GM12878 (cell line): ENCODE results near the gene GZMA. TPM values are rescaled to one million over a fixed set of nuclear protein-coding genes. Genes with fewer than 3 reads are reported as not detected.
"Not testable (repeated sequence)": the region's sequence is repeated elsewhere in the genome, so short reads cannot be mapped to it uniquely, and the experiment has no call there.

Experiments used
- ATAC-seq: fragments of 200-7000 bp; cut with Tn5 transposase; 3 replicates; pipeline ENCODE4 v1.9.1; 2020; ENCODE audit warnings: mild to moderate bottlenecking, moderate library complexity
- BruUV-seq: library from RNA; stranded (reverse); fragments of 400-500 nt; replicated peaks from 2 replicates; lab custom pipeline; 2021; lab: Mats Ljungman, UMichigan
- CTCF ChIA-PET: fragments of 300-600 bp; sonication (Branson Sonifier 250); formaldehyde crosslinking; extraction: SDS; loops from one replicate; lab custom pipeline; 2021; ENCODE audit warnings: inconsistent platforms; lab: Yijun Ruan, JAX
- POLR2A ChIA-PET: fragments of 350-600 bp; formaldehyde crosslinking; extraction: SDS; loops from one replicate; lab custom pipeline; 2021; ENCODE audit warnings: inconsistent platforms; lab: Charles Lee
- RAD21 ChIA-PET: fragments of 300-600 bp; sonication (Branson Sonifier 250); formaldehyde crosslinking; loops from one replicate; lab custom pipeline; 2023; ENCODE audit warnings: antibody characterized with exemption; ENCODE audit not compliant: unreplicated experiment; lab: Charles Lee
- SMC1A ChIA-PET: fragments of 300-600 bp; sonication (Branson Sonifier 250); formaldehyde crosslinking; loops from one replicate; lab custom pipeline; 2023; ENCODE audit not compliant: unreplicated experiment, uncharacterized antibody; lab: Charles Lee
- DNase-seq: peaks from one replicate; pipeline ENCODE4 v3.0.0-alpha.2; 2011; ENCODE audit warnings: low read depth, low spot score
- FAIRE-seq: peaks from 3 replicates; lab custom pipeline; 2011; peaks lifted over from hg19 to GRCh38; lab: Jason Lieb, UNC
- H2AFZ ChIP-seq: 2 replicates; pipeline ENCODE4 v1.6.0; 2011; ENCODE audit warnings: low read depth, low read length, control low read depth; ENCODE audit not compliant: control insufficient read depth
- H3K27ac ChIP-seq: 2 replicates; pipeline ENCODE4 v1.5.1; 2011; ENCODE audit warnings: control low read depth; ENCODE audit not compliant: control insufficient read depth, insufficient read depth
- H3K27me3 ChIP-seq, 2 experiments: replicated peaks in 1 of 2; 2 replicates each; pipeline versions ENCODE4 v1.6.0 to v1.6.1; 2011; ENCODE audit warnings: low read length in 1 of 2; ENCODE audit not compliant: control insufficient read depth in 2 of 2, insufficient read depth in 2 of 2
- H3K36me3 ChIP-seq, 2 experiments: 2 replicates each; pipeline ENCODE4 v1.5.1; 2011; ENCODE audit warnings: low read length in 1 of 2; ENCODE audit not compliant: control insufficient read depth in 2 of 2, insufficient read depth in 2 of 2
- H3K4me1 ChIP-seq: 2 replicates; pipeline ENCODE4 v1.6.1; 2011; ENCODE audit warnings: mild to moderate bottlenecking, low read length, moderate library complexity, mixed read lengths; ENCODE audit not compliant: control insufficient read depth, insufficient read depth
- H3K4me2 ChIP-seq: 2 replicates; pipeline ENCODE4 v1.6.0; 2011; ENCODE audit warnings: control low read depth; ENCODE audit not compliant: control insufficient read depth, insufficient read depth
- H3K4me3 ChIP-seq: fragments of 200-600 bp; sonication (generic); 2 replicates; pipeline ENCODE4 v1.5.1; 2016
- H3K79me2 ChIP-seq: 2 replicates; pipeline ENCODE4 v1.6.0; 2011; ENCODE audit warnings: low read length; ENCODE audit not compliant: control insufficient read depth, insufficient read depth
- H3K9ac ChIP-seq: 2 replicates; pipeline ENCODE4 v1.8.0; 2011; ENCODE audit warnings: low read length, control low read depth, mixed read lengths; ENCODE audit not compliant: control insufficient read depth, insufficient read depth
- H3K9me3 ChIP-seq: replicated peaks from 3 replicates; pipeline ENCODE4 v1.5.1; 2011; ENCODE audit warnings: mild to moderate bottlenecking, low read length; ENCODE audit not compliant: control insufficient read depth, insufficient read depth
- H4K20me1 ChIP-seq: 2 replicates; pipeline ENCODE4 v1.6.0; 2011; ENCODE audit not compliant: control insufficient read depth, insufficient read depth
- ASH2L ChIP-seq: fragments of 300-600, 200-600 bp; sonication (generic); IDR thresholded peaks from 2 replicates; pipeline ENCODE4 v1.6.1; 2017; ENCODE audit warnings: low read depth, mild to moderate bottlenecking, borderline replicate concordance
- WGBS: methylation state at CpG from one replicate; pipeline ENCODE4 v1.1.6; 2016; ENCODE audit warnings: low lambda C conversion rate; ENCODE audit not compliant: insufficient replicate concordance, insufficient coverage; ENCODE audit errors: missing lambda C conversion rate; 5-methylcytosine and 5-hydroxymethylcytosine counted together
- in situ Hi-C: fragments of 300-500 bp; cut with MboI; formaldehyde crosslinking; loops from 9 replicates; pipeline ENCODE4 v1.14.3; 2018; ENCODE audit warnings: mixed read lengths
- intact Hi-C: fragments of 100-400 bp; cut with micrococcal nuclease; formaldehyde crosslinking; loops from one replicate; pipeline ENCODE4 v1.14.2; 2022; ENCODE audit not compliant: unreplicated experiment
- polyA plus RNA-seq, 11 experiments: library from polyadenylated mRNA; depleted of rRNA in 4 of 11; unstranded in 6 of 11; stranded (reverse) in 5 of 11; fragments of >200 nt; fragmentation: Nextera tagmentation in 4 of 11; fragmentation: Illumina TruSeq in 1 of 11; extraction: Ambion mirVana in 4 of 11; extraction: Trizol in 1 of 11; gene quantifications; 1 replicate in 1 of 11; 2 replicates in 10 of 11; pipeline versions ENCODE4 v1.2.1 to v1.2.3, GENCODE V29; 2011 to 2016; ENCODE audit warnings: inconsistent platforms in 2 of 11, missing spikeins in 2 of 11, low read depth in 1 of 11
- total RNA-seq, 4 experiments: library from RNA; depleted of rRNA in 3 of 4; stranded (reverse); fragments of >200 nt in 3 of 4; fragmentation: Illumina TruSeq in 1 of 4; extraction: Trizol in 1 of 4; gene quantifications; 2 replicates each; pipeline versions ENCODE4 v1.2.1 to v1.2.3, GENCODE V29; 2013 to 2021

GZMA gene
- total and polyA plus RNA-seq, 10 of the 15 experiments (the other 5 are each of a cell fraction or from before 2014, with no cell fraction given): 0.18 TPM; not detected in 9

GRCh38 chr5:55096861-55097260, 5.6 kb upstream of the GZMA start:
- POLR2A ChIA-PET: no interaction called here
- H3K4me1 ChIP-seq: no peaks in the 10 kb centered on the region
- ATAC-seq: no peak
- H3K4me3 ChIP-seq: no peak overlapping the region
- SMC1A ChIA-PET: no interaction called here
- H3K79me2 ChIP-seq: no peaks in the 10 kb centered on the region
- in situ Hi-C loops (no loop called here), intact Hi-C loops (no loop called here)
- no peaks in the 10 kb centered on the region for H3K27me3 ChIP-seq
- H3K27ac ChIP-seq: no peak overlapping the region
- H3K9ac ChIP-seq: no peak overlapping the region
- RAD21 ChIA-PET: no interaction called here
- H2AFZ ChIP-seq: no peak overlapping the region
- no peak for FAIRE-seq
- WGBS: 28% methylated on average over 6 of the region's 6 CpGs
- no peaks in the 10 kb centered on the region for H3K9me3 ChIP-seq
- no peak overlapping the region for H3K4me2 ChIP-seq
- CTCF ChIA-PET: no interaction called here
- no peak for TF ChIP-seq ASH2L
- H4K20me1 ChIP-seq: no peaks in the 10 kb centered on the region
- no TSS peak for BruUV-seq
- DNase-seq: no peak
- H3K36me3 ChIP-seq: no peaks in the 10 kb centered on the region

- H3K27ac ChIP-seq, FAIRE-seq, H2AFZ ChIP-seq, H3K79me2 ChIP-seq, H3K4me3 ChIP-seq, H3K4me2 ChIP-seq, intact Hi-C loops, SMC1A ChIA-PET, H3K27me3 ChIP-seq, H3K36me3 ChIP-seq, CTCF ChIA-PET, H3K9ac ChIP-seq, RAD21 ChIA-PET, POLR2A ChIA-PET, BruUV-seq, ATAC-seq, DNase-seq, in situ Hi-C loops, H4K20me1 ChIP-seq, H3K9me3 ChIP-seq, H3K4me1 ChIP-seq: not testable (repeated sequence)
These were observed 1.3 kb upstream of the GZMA start for GRCh38 chr5:55101148-55101547.
